ENCODE results near the gene HOXD11. TPM values are rescaled to one million over a fixed set of nuclear protein-coding genes. Genes with fewer than 3 reads are reported as not detected.

HOXD11 gene
- polyA plus RNA-seq, 1 experiment, result not detected

DNA sequence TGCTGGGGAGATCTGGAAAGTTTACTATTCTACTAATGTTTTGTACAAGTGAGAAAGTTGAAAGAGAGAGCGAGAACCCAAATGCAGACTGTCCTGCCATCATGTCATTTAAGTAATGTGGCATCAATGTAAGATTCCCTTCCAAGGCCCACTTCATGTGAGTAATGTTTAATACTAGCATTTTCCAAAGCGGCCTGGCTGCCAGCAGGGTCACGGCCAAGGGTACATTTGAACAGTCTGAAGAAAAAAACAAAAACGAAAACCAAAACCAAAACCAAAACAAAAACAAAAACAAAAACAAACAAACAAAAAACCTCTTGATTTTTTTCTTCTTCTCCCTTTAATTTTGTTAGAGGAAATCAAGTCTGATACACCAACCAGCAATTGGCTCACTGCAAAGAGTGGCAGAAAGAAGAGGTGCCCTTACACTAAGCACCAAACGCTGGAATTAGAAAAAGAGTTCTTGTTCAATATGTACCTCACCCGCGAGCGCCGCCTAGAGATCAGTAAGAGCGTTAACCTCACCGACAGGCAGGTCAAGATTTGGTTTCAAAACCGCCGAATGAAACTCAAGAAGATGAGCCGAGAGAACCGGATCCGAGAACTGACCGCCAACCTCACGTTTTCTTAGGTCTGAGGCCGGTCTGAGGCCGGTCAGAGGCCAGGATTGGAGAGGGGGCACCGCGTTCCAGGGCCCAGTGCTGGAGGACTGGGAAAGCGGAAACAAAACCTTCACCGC lies 11.7 kb downstream of the HOXD11 start:
- H3K4me3 ChIP-seq (ENCODE audit: low read depth, low read length), result no peak overlapping the region
- TF ChIP-seq, protein P1, sequence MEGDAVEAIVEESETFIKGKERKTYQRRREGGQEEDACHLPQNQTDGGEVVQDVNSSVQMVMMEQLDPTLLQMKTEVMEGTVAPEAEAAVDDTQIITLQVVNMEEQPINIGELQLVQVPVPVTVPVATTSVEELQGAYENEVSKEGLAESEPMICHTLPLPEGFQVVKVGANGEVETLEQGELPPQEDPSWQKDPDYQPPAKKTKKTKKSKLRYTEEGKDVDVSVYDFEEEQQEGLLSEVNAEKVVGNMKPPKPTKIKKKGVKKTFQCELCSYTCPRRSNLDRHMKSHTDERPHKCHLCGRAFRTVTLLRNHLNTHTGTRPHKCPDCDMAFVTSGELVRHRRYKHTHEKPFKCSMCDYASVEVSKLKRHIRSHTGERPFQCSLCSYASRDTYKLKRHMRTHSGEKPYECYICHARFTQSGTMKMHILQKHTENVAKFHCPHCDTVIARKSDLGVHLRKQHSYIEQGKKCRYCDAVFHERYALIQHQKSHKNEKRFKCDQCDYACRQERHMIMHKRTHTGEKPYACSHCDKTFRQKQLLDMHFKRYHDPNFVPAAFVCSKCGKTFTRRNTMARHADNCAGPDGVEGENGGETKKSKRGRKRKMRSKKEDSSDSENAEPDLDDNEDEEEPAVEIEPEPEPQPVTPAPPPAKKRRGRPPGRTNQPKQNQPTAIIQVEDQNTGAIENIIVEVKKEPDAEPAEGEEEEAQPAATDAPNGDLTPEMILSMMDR (IDR thresholded peaks at IDR 0.05; ENCODE audit: low read depth, low read length), result peak; percentile 36
- no peak overlapping the region for H3K27ac ChIP-seq (ENCODE audit: low read depth, low read length)
- CTCF ChIA-PET, result no interaction called here
- peaks cover 94% of the 10 kb centered on the region for H3K27me3 ChIP-seq (ENCODE audit: control insufficient read depth, insufficient read depth, low read length)
- H3K9me3 ChIP-seq (ENCODE audit: control insufficient read depth, insufficient read depth, low read length), result peaks cover 23% of the 10 kb centered on the region
- DNase-seq (ENCODE audit: low read depth, low spot score), result no peak
- POLR2A ChIA-PET, result no interaction called here

DNA sequence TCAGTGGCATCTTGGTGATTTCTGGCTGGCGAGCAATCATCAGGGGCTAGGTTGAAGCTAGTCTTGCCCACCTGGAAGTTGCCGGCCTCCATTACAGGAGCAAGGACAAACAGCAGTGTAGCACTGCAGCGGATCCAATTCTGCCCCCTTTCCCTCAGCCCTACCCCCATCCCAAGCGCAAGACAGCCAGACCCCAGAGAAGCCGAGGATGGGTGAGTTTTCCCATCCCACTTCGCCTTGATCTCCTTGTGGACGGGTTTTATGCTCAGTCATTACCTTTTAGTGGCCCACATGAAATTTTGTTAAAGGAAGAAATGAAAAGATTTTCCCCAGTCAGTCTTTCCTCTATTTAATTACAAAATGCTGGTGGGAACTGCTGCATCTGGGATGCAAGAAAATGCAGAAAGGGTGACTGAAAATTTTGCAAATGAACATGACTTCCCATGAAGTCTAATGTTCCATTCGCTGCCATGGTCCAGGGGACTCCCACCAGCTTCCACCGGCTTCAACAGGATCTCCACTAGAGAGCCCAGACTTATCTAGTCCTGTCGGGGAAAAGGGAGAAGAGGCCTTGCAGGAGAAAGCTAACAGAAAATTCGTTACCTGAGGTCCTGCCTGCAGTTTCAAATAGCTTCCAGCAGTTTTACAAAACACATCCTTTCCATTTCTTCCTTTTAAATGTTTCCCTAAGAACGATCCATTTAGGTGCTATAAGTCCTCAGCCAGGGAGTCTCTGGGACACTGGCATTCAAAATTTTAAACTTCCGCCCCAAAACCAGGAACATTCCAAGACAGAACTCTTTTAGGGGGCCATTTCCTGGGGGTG lies 13.5 kb downstream of the HOXD11 start:
- Histone ChIP-seq H3K4me3 (ENCODE audit: low read depth, low read length) (no peak overlapping the region), H3K9me3 (ENCODE audit: control insufficient read depth, insufficient read depth, low read length) (peaks cover 23% of the 10 kb centered on the region), H3K27ac (ENCODE audit: low read depth, low read length) (no peak overlapping the region), H3K27me3 (ENCODE audit: control insufficient read depth, insufficient read depth, low read length) (peaks cover 94% of the 10 kb centered on the region)
- TF ChIP-seq, protein P1 (IDR thresholded peaks at IDR 0.05; ENCODE audit: low read depth, low read length), result no peak
- ChIA-PET CTCF (interaction anchor here (0.8 to 3.1 kb wide), 8 partner anchors 10 to 531 kb away, joined by 3 to 17 read pairs (median 4); no protein-coding TSS in a partner anchor), POLR2A (no interaction called here)
- no peak for DNase-seq (ENCODE audit: low read depth, low spot score)

GRCh38 chr2:176121190-176122051 lies 14.3 kb downstream of the HOXD11 start:
- peaks cover 94% of the 10 kb centered on the region for H3K27me3 ChIP-seq (ENCODE audit: control insufficient read depth, insufficient read depth, low read length)

GRCh38 chr2:176122052-176122682 lies 15.1 kb downstream of the HOXD11 start:
- TF ChIP-seq, protein P1 (IDR thresholded peaks at IDR 0.05; ENCODE audit: low read depth, low read length), result no peak
- ChIA-PET CTCF (interaction anchor here (1.3 to 3.1 kb wide), 2 partner anchors 529 to 692 kb away, joined by 3 to 17 read pairs; no protein-coding TSS in a partner anchor), POLR2A (no interaction called here)
- H3K27ac ChIP-seq (ENCODE audit: low read depth, low read length), result no peak overlapping the region
- DNase-seq (ENCODE audit: low read depth, low spot score), result no peak
- peaks cover 11% of the 10 kb centered on the region for H3K9me3 ChIP-seq (ENCODE audit: control insufficient read depth, insufficient read depth, low read length)
- no peak overlapping the region for H3K4me3 ChIP-seq (ENCODE audit: low read depth, low read length)
- peaks cover 92% of the 10 kb centered on the region for H3K27me3 ChIP-seq (ENCODE audit: control insufficient read depth, insufficient read depth, low read length)

More at GRCh38 chr2:176121190-176122051, 14.3 kb downstream of the HOXD11 start:
- Histone ChIP-seq H3K27ac (ENCODE audit: low read depth, low read length) (no peak overlapping the region), H3K4me3 (ENCODE audit: low read depth, low read length) (no peak overlapping the region), H3K9me3 (ENCODE audit: control insufficient read depth, insufficient read depth, low read length) (peaks cover 15% of the 10 kb centered on the region)
- TF ChIP-seq, protein P1 (IDR thresholded peaks at IDR 0.05; ENCODE audit: low read depth, low read length), result no peak
- DNase-seq (ENCODE audit: low read depth, low spot score), result no peak
- ChIA-PET POLR2A (no interaction called here), CTCF (interaction anchor here (0.8 to 3.1 kb wide), 8 partner anchors 11 to 693 kb away, joined by 3 to 17 read pairs (median 4); no protein-coding TSS in a partner anchor)

All from AG04450 (cell line).